ENCODE measurements around the gene CATSPERB.

DNA sequence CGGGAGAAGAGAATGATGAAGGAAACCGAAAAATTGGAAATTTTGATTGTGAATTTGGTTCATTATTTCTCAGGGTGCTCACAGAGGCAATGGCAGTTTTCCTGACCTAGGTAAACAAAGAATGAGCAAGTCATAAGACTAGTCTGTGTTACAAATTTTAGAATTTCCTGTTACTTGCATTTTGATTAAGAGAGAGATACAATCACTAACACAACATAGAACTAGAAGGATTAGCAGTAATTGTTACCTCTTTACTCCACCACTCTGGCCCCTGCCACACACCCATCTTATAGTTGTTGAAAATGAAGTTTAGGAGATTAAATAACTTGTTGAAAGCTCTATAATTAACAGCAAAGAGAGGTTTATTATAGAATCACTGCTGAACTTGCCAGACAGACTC, 62.0 kb downstream of the CATSPERB start:
- TF ChIP-seq POLR2A (IDR thresholded peaks at IDR 0.05), result no peak
- TF ChIP-seq, protein P1, sequence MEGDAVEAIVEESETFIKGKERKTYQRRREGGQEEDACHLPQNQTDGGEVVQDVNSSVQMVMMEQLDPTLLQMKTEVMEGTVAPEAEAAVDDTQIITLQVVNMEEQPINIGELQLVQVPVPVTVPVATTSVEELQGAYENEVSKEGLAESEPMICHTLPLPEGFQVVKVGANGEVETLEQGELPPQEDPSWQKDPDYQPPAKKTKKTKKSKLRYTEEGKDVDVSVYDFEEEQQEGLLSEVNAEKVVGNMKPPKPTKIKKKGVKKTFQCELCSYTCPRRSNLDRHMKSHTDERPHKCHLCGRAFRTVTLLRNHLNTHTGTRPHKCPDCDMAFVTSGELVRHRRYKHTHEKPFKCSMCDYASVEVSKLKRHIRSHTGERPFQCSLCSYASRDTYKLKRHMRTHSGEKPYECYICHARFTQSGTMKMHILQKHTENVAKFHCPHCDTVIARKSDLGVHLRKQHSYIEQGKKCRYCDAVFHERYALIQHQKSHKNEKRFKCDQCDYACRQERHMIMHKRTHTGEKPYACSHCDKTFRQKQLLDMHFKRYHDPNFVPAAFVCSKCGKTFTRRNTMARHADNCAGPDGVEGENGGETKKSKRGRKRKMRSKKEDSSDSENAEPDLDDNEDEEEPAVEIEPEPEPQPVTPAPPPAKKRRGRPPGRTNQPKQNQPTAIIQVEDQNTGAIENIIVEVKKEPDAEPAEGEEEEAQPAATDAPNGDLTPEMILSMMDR (IDR thresholded peaks at IDR 0.05), result no peak

Data from uterus (tissue), 2 donors.